Type B pancreatic cell (in vitro differentiated cells): ENCODE data around the gene CORO7. TPM values are rescaled to one million over a fixed set of nuclear protein-coding genes. Genes with fewer than 3 reads are reported as not detected.
A peak's percentile ranks its signal among the peaks of the same experiment; 100 is the strongest.

Source experiments
- DNase-seq: peaks from one replicate; pipeline ENCODE4 v3.0.0; 2021; ENCODE audit warnings: mixed read lengths; ENCODE audit not compliant: unreplicated experiment; ENCODE audit errors: extremely low spot score
- H3K27ac Mint-ChIP-seq: 2 replicates; pipeline ENCODE4 v1.8.0; 2021; ENCODE audit warnings: mild to moderate bottlenecking, mixed read lengths
- H3K27me3 Mint-ChIP-seq: 2 replicates; pipeline ENCODE4 v1.8.0; 2021; ENCODE audit warnings: mixed read lengths
- H3K36me3 Mint-ChIP-seq: 2 replicates; pipeline ENCODE4 v1.8.0; 2021; ENCODE audit warnings: mixed read lengths
- H3K4me1 Mint-ChIP-seq: one replicate; pipeline ENCODE4 v1.8.0; 2021; ENCODE audit warnings: mixed read lengths; ENCODE audit not compliant: unreplicated experiment
- H3K4me3 Mint-ChIP-seq: 2 replicates; pipeline ENCODE4 v1.8.0; 2021; ENCODE audit warnings: mild to moderate bottlenecking, mixed read lengths
- H3K9me3 Mint-ChIP-seq: 2 replicates; pipeline ENCODE4 v1.8.0; 2021; ENCODE audit warnings: mixed read lengths
- total RNA-seq: library from RNA; stranded (reverse); gene quantifications from 2 replicates; pipeline ENCODE4 v1.2.1, GENCODE V29; 2021; ENCODE audit warnings: low replicate concordance
- TF ChIP-seq, protein P1 (sequence below): fragments of 200-600 bp; sonication (generic); conservative IDR thresholded peaks from 2 replicates; pipeline ENCODE4 v1.5.0; 2021; ENCODE audit warnings: antibody characterized with exemption, mild to moderate bottlenecking

Gene CORO7
- total RNA-seq, 1 donor from 2014 or later, result 32.3 TPM

- Mint-ChIP-seq H3K9me3 (no peaks in the 10 kb centered on the region), H3K36me3 (no peaks in the 10 kb centered on the region), H3K27ac (no peak overlapping the region), H3K4me3 (no peak overlapping the region), H3K4me1 (peaks cover 5% of the 10 kb centered on the region), H3K27me3 (no peaks in the 10 kb centered on the region)
- TF ChIP-seq, protein P1, sequence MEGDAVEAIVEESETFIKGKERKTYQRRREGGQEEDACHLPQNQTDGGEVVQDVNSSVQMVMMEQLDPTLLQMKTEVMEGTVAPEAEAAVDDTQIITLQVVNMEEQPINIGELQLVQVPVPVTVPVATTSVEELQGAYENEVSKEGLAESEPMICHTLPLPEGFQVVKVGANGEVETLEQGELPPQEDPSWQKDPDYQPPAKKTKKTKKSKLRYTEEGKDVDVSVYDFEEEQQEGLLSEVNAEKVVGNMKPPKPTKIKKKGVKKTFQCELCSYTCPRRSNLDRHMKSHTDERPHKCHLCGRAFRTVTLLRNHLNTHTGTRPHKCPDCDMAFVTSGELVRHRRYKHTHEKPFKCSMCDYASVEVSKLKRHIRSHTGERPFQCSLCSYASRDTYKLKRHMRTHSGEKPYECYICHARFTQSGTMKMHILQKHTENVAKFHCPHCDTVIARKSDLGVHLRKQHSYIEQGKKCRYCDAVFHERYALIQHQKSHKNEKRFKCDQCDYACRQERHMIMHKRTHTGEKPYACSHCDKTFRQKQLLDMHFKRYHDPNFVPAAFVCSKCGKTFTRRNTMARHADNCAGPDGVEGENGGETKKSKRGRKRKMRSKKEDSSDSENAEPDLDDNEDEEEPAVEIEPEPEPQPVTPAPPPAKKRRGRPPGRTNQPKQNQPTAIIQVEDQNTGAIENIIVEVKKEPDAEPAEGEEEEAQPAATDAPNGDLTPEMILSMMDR, result no peak
- no peak for DNase-seq
Observed at GRCh38 chr16:4361033-4361943, 55.1 kb downstream of the CORO7 start.

DNA sequence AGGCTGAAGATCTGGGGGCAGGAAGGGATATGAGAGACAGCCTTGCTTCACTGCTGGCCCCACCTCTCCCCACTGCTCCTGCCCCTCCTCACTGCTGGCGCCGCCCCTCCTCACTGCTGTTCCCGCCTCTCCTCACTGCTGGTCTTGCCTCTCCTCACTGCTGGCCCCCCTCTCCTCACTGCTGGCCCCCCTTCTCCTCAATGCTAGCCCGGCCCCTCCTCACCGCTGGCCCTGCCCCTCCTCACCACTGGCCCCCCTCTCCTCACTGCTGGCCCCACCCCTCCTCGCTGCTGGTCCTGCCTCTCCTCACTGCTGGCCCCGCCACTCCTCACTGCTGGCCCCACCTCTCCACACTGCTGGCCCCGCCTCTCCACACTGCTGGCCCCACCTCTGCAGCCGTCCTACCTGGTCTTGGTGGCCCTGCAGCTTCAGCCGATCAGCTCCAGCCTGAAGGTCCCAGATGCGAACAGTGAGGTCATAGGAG lies 55.8 kb downstream of the CORO7 start:
- Mint-ChIP-seq H3K4me3 (no peak overlapping the region), H3K9me3 (no peaks in the 10 kb centered on the region), H3K27me3 (no peaks in the 10 kb centered on the region), H3K36me3 (no peaks in the 10 kb centered on the region), H3K27ac (no peak overlapping the region), H3K4me1 (peaks cover 5% of the 10 kb centered on the region)
- TF ChIP-seq, protein P1, result no peak
- DNase-seq, result no peak

GRCh38 chr16:4359914-4360313 lies 56.5 kb downstream of the CORO7 start:
- TF ChIP-seq, protein P1, result no peak
- no peaks in the 10 kb centered on the region for H3K9me3 Mint-ChIP-seq
- no peak for DNase-seq
- no peak overlapping the region for H3K27ac Mint-ChIP-seq
- H3K27me3 Mint-ChIP-seq, result no peaks in the 10 kb centered on the region
- no peak overlapping the region for H3K4me3 Mint-ChIP-seq
- no peaks in the 10 kb centered on the region for H3K36me3 Mint-ChIP-seq
- H3K4me1 Mint-ChIP-seq, result peaks cover 5% of the 10 kb centered on the region

DNA sequence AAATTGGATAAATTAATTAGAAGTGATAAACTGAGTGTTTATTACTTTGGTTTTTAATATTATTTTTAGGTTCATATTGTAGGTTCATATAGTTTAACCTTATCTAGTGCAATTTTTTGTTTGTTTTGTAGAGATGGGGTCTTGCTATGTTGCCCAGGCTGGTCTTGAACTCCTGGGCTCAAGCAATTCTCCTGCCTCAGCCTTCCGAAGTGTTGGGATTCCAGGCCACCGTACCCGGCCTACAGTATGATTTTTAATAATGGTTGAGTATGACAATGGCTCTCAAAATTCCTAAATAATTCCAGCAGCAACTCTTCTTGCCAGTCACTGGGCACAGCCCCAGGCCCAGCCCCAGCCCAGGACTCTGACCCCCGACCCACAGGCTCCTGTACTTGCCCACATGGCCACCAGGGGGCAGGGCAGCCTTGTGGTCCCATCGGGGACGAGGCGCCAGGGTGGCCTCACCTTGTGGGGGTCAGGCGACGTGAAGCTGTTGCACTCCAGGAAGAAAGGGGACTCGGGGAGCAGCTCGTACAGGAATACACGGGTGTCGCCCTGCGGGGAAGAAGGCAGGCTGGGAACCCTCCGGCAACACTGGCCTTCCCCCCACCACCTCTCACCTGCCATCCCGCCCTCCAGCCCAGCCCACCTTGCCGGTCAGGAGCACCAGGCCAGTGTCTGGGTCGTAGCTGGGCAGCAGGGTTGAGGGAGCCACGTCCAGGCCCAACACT lies 57.4 kb downstream of the CORO7 start:
- TF ChIP-seq, protein P1, result peak; percentile 98
- Mint-ChIP-seq H3K36me3 (no peaks in the 10 kb centered on the region), H3K27ac (peak overlapping the region; percentile 64), H3K4me3 (no peak overlapping the region), H3K27me3 (no peaks in the 10 kb centered on the region), H3K9me3 (no peaks in the 10 kb centered on the region), H3K4me1 (peaks cover 5% of the 10 kb centered on the region)
- DNase-seq, result no peak

- no peak overlapping the region for H3K4me3 Mint-ChIP-seq
- no peaks in the 10 kb centered on the region for H3K9me3 Mint-ChIP-seq
- no peak for DNase-seq
- TF ChIP-seq, protein P1, result no peak
- H3K36me3 Mint-ChIP-seq, result no peaks in the 10 kb centered on the region
- H3K27ac Mint-ChIP-seq, result no peak overlapping the region
- peaks cover 5% of the 10 kb centered on the region for H3K4me1 Mint-ChIP-seq
- H3K27me3 Mint-ChIP-seq, result no peaks in the 10 kb centered on the region
Observed at GRCh38 chr16:4358236-4358635, 58.2 kb downstream of the CORO7 start.
